Activated CD4-positive, alpha-beta T cell treated with anti-CD3 and anti-CD28 coated beads for 4 hours (primary cell): ENCODE data around the gene GPC5.
"Not testable (repeated sequence)": the region's sequence is repeated elsewhere in the genome, so short reads cannot be mapped to it uniquely, and the experiment has no call there.

Experiments used
- DNase-seq, 2 donors: peaks; one replicate each; pipeline ENCODE4 v3.0.0-alpha.2; 2020

Gene GPC5

GRCh38 chr13:91722267-91722884 lies 324.0 kb downstream of the GPC5 start:
- no peak for DNase-seq

DNA sequence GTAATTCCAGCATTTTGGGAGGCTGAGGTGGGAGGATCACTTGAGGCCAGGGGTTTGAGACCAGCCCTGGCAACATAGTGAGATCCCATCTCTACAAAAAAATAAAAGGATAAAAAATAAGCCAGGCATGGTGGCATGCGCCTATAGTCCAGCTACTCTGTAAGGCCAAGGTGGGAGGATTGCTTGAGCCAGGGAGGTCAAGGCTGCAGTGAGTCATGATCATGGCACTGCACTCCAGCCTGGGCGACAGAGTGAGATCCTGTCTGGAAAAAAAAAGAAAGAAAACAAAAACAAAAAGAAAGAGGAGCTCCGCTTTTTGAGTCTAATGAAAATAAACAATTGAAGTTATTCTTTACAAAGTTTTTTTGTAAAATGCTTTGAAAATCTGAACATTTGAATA lies 326.2 kb downstream of the GPC5 start:
- no peak for DNase-seq

GRCh38 chr13:91725646-91726045 lies 327.2 kb downstream of the GPC5 start:
- DNase-seq = no peak

DNA sequence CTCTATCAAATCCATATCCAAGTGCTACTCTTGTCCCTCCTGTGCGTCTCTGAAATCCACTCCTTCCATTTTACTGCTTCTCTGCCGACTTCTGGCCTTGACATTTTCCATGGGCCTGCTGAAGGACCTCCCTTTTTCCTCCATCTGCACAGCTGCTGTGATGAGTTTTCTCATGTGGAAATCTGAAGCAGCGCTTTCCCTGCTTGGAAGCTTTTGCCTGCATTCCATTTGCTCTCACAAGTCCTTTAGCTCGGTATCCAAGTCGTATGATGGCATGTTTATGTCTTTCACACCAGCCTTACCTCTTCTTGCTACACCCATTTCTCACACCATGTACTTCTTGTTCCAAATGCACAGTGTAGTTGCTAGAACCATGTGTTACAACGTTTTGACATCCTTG lies 328.2 kb downstream of the GPC5 start:
- DNase-seq = no peak

DNA sequence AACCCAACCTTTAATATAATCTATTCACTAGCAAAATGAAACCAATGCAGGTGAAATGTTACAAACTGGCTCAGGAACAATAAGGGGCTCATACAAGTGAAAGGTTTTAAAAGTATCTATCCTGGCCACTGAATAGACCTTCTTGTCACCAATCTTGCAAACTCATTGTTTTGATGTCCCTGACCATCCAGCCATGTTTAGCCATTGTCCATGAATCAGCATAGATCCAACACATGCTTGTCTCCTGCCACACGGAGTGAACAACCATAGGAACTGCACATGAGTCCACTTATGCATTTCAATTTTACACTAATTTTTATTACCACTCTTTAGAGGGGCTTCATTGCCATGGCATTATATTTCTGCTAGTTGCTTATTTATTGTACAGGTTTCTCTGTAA lies 331.4 kb downstream of the GPC5 start:
- no peak for DNase-seq

DNA sequence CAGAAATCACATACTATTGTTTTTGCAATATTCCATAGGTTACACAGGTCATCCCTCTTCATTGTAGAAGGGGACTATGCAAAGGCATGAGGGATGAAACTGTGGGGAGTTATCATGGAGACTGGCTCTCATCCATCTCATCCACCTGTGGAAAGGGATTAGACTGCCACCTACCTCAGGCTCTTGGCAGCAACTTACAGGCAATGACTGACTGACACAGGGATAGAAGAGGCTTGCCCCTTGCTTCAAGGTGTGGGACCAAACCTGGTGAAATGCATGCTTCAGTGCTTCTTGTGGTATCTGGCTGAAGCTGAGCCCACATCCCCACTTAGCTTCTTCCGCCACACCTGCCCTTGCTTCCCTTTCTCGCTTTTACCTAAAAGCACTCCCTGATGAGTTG lies 341.3 kb downstream of the GPC5 start:
- no peak for DNase-seq

DNA sequence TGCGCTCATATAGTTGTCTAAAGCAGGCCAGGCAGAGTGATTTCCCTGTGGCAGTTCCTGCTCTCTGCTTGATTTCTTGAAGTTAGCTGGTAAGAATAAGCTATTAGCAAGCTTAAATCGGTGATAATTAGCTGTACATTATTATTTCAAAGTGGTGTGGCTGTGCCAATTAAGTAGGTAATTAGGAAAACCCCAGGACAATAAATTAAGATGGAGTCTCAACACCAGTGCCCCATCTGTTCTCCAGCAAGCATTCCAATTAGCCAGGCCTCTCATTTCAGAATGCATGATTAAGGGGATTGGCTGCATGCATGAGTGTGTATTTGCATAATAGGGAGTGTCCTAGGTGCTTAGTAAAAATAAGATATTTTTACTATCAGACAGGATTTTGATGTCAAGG lies 342.3 kb downstream of the GPC5 start:
- no peak for DNase-seq

- no peak for DNase-seq
Observed at GRCh38 chr13:91741925-91742324, 343.5 kb downstream of the GPC5 start.

DNA sequence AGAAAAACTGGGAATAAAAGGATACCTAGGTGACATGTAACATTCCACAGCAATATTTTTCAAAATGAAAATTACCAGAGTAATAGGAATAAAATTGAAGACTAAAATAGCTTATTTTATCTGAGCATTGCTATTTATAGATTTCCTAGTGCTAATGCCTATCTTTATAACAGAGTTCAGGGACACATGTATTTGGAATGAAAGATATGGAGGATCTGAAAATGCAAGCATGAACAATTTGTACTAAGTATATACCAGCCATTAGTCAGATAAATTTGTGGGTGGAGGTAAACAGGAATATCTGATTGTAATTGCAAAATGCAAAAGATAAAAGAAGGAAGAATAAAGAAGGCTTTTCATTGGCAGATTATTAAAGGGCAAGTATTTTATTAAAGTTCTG lies 345.9 kb downstream of the GPC5 start:
- no peak for DNase-seq

DNA sequence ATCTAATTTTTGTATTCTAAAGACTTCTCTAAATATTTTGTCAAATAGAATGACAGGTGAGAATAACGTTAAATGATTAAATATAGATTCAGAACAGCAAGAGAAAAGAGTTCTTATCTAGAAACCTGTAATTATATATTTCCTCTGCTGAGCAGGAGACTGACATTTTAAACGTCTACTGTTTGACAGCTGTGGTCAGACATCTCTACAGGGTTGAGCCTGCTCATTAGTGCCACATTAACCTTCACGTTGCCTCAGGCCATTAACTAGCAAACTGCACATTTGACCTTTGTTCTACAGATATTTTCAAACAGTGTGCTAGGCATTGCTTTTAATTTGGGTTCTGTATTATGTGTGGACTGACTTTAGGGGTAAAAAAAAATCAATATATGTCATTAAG lies 347.5 kb downstream of the GPC5 start:
- no peak for DNase-seq

GRCh38 chr13:91747186-91747585 lies 348.8 kb downstream of the GPC5 start:
- DNase-seq = no peak

GRCh38 chr13:91748416-91749089 lies 350.1 kb downstream of the GPC5 start:
- no peak for DNase-seq

- no peak for DNase-seq
Observed at GRCh38 chr13:91758724-91759123, 360.3 kb downstream of the GPC5 start.

DNA sequence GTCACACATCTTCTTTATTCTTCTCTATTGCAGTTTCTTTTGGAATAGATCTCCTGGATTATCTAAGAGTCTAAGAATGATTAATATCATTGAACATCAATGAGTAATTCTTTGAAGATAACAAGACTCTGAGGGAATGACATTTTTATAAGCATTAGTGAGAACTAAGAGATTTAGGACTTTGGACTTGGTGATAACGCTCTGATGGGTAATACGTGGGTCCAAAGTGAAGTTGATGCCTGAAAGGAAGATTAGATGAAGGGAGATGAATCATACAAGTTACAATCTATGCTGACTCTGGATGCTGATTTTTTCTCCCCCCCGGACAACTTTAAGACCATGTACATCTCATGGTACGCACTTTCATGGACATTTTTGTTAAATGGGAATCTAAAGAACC lies 364.5 kb downstream of the GPC5 start:
- no peak for DNase-seq

DNA sequence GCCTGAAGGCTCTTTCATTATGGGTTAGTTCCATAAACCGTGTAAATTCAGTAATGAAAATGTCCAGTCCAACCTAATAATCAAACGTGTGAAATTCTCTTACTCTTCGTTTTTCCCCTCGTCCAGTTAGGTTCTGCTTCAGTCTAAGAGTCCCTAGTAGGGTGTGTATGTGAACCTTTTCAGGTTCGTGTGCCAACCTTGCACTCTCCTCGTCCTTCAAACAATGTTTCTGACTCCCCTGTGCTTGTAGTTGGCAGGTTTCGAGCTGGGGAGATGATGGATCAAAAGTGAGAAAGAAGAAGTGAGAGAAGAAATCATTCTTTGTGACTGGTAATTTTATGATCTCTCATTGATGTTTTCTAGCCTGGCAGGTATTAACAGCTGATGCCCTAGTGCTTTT lies 366.1 kb downstream of the GPC5 start:
- no peak for DNase-seq

GRCh38 chr13:91767651-91768050 lies 369.2 kb downstream of the GPC5 start:
- no peak for DNase-seq

GRCh38 chr13:91768746-91769145 lies 370.3 kb downstream of the GPC5 start:
- no peak for DNase-seq

DNA sequence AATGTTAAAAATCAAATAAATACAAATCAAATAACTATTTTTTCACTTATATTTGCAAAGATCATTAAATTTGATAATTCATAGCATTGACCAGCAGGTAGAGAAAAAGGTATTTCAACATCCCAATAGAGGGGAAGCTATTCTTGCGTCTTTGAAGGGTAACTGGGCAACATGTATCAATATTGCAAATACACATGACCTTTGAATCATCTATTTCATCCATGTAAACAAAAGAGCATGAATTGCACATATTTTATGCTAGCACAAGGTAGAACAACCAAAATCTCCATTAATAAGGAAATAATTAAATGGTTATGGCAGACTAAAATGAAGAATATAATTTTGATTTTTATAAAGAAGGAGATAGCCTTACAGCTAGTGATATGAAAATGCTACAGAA lies 372.8 kb downstream of the GPC5 start:
- no peak for DNase-seq

DNA sequence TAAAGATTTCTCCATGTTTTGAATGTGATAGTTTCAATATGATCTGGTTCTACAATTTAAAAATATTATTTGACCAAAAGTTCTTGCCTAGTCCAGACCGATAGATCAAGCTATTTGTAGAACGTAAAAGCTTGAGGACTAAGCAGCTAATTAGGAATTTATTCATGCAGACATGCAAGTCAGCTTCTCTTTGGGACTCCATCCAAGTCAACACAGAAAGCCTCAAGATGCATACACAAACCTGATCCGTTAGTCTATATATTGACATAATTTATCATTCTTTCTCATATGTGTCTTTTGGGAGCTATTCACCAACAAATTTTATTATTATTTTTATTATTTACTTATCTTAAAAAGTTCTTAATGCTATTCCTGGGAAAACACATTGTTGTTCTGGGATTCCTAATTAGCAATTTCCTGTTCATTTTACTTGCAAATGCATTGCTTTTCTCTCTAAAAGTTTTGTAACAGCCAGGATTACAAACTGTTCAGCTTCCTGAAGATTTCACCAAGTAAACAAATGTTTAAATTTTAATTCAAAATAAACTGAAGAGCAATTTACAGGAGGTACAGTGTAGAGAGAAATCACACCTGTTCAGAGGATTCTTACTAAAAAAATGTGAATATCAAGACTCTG lies 375.3 kb downstream of the GPC5 start:
- no peak for DNase-seq

DNA sequence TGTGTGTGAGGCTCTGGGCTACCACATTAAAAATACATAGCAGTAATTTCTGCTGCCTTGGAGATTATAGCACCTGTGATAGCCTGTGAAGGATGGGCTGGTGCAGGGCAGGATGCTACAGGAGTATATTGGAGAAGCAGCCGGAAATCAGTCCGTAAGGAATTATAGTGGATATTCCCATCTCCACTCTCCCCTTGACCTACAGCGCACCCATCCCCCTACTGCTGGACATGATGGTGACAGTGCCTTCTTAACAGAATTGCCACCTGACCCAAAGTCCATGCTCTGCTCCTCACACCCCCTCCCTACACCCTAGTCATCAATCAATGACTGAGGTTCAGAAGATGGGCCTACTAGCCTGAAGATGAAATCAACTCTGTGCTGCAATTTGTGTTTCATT lies 376.0 kb downstream of the GPC5 start:
- DNase-seq = no peak

DNA sequence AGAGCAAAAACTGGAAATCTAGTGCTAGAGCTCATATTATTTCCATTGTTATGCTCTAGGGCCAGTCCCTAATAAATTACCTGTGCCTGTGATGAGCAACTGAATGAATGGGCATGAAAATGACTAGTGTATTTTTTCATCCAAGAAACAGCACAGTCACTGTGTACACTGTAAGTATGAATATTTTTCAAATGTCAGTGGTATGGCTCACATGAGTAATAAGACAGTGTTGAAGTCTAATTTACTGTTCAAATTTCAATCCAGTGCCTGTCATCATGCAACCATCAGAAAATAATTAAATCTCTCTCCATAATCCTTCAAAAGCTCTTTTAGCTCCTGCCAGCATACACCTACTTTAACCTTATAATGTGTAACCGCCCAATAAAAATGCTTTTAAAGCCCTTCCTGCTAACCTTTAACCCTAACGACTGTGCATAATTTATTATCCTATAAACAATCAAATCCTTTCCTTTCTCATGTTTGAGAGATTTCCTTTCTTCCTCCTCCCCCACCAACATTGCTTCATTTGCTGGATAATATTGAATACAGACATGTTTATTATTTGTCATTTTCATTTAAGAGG lies 378.3 kb downstream of the GPC5 start:
- no peak for DNase-seq

DNA sequence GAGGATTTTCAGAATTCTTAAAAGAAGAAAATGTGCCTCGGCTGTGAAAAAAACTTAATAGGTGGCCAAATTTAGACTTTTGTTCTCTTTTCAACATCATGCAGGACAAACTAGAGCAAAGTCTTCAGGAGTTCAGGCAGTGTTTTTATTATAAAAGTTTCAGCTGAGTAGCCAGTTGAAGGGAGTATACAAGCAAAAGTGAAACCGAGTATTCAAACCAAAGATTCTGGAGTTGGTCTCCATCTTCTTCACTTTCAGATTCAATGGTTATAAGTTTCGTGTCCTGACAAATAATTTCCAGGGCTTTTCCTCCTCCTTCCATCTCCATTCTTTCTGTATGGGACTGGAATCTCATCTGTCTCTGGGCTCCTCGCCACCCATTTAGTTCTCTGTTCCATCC lies 379.7 kb downstream of the GPC5 start:
- DNase-seq = no peak

DNA sequence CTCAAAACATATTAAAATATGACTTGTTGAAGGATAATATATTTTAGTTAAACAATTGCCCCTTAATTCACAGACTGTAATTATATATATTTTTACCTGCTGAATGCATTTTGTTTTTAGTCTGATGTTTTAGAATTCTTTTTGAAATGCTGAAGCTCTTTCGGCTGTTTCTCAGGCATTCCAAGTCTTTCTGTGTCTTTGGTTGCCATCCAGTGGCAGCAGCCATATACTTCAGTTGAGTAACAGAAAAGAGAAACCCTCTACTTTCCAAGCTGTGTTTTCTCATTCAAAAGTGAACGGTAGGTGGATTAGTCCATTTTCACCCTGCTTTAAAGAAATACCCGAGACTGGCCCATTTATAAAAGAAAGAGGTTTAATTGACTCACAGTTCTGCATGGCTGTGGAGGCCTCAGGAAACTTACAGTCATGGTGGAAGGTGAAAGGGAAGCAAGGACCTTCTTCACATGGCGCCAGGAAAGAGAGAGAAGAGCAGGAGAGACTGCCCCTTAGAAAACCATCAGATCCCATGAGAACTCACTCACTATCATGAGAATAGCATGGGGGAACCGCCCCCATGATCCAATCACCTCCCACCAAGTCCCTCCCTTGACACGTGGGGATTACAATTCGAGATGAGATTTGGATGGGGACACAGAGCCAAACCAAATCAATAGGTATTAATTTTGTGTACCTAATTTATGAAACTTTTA lies 383.7 kb downstream of the GPC5 start:
- not testable (repeated sequence) for DNase-seq
